GM18907 (cell line): ENCODE data around the gene SRGAP2C.
"Not testable (repeated sequence)": the region's sequence is repeated elsewhere in the genome, so short reads cannot be mapped to it uniquely, and the experiment has no call there.

Experiments used
- ATAC-seq: cut with Tn5 transposase; IDR thresholded peaks from one replicate; pipeline ENCODE4 v1.9.1; 2021; ENCODE audit warnings: mild to moderate bottlenecking, moderate library complexity; ENCODE audit not compliant: unreplicated experiment

The SRGAP2C gene

GRCh38 chr1:121184290-121185127 is at the start of gene SRGAP2C, which contains the start of gene FAM72B:
TSS of gene SRGAP2C (plus strand) at chr1:121184975. CDS start at chr1:121187447, 2,472 bp downstream.
TSS of gene FAM72B (minus strand) at chr1:121184340. CDS start at chr1:121183489, 851 bp downstream.
- ATAC-seq = peak; percentile 88

- not testable (repeated sequence) for ATAC-seq
These were observed 44.4 kb upstream of the SRGAP2C start for GRCh38 chr1:121140393-121140792.

GRCh38 chr1:121148489-121149190 is 36.1 kb upstream of the SRGAP2C start:
- ATAC-seq = not testable (repeated sequence)

GRCh38 chr1:121151294-121151693 is 33.5 kb upstream of the SRGAP2C start:
- ATAC-seq = not testable (repeated sequence)

- ATAC-seq = not testable (repeated sequence)
These were observed 32.0 kb upstream of the SRGAP2C start for GRCh38 chr1:121152788-121153187.

GRCh38 chr1:121154811-121155210 is 30.0 kb upstream of the SRGAP2C start:
- not testable (repeated sequence) for ATAC-seq

- not testable (repeated sequence) for ATAC-seq
These were observed 29.0 kb upstream of the SRGAP2C start for GRCh38 chr1:121155671-121156358.

- ATAC-seq = not testable (repeated sequence)
These were observed 27.7 kb upstream of the SRGAP2C start for GRCh38 chr1:121156958-121157603.

- not testable (repeated sequence) for ATAC-seq
These were observed 27.2 kb upstream of the SRGAP2C start for GRCh38 chr1:121157609-121158008.

- ATAC-seq = not testable (repeated sequence)
These were observed 24.7 kb upstream of the SRGAP2C start for GRCh38 chr1:121160118-121160517.

GRCh38 chr1:121161199-121161901 is 23.4 kb upstream of the SRGAP2C start:
- ATAC-seq = not testable (repeated sequence)

GRCh38 chr1:121163850-121164757 is 20.7 kb upstream of the SRGAP2C start:
- peak; percentile 59 for ATAC-seq

- not testable (repeated sequence) for ATAC-seq
These were observed 19.5 kb upstream of the SRGAP2C start for GRCh38 chr1:121165296-121165695.

- ATAC-seq = not testable (repeated sequence)
These were observed 17.5 kb upstream of the SRGAP2C start for GRCh38 chr1:121167225-121167738.

GRCh38 chr1:121168152-121168668 is 16.6 kb upstream of the SRGAP2C start:
- not testable (repeated sequence) for ATAC-seq

- ATAC-seq = not testable (repeated sequence)
These were observed 8.1 kb upstream of the SRGAP2C start for GRCh38 chr1:121176649-121177048.

GRCh38 chr1:121178197-121178596 is 6.6 kb upstream of the SRGAP2C start:
- not testable (repeated sequence) for ATAC-seq

GRCh38 chr1:121183867-121184266 is 908 bp upstream of the SRGAP2C start:
- ATAC-seq = not testable (repeated sequence)
